H7 (cell line): ENCODE measurements around the gene SORCS1. TPM values are rescaled to one million over a fixed set of nuclear protein-coding genes. Genes with fewer than 3 reads are reported as not detected.

Experiments used
- DNase-seq: peaks from one replicate; pipeline ENCODE4 v3.0.0; 2012
- H3K27me3 ChIP-seq: 2 replicates; pipeline ENCODE4 v1.6.0; 2011; ENCODE audit warnings: mild to moderate bottlenecking, low read length; ENCODE audit not compliant: control insufficient read depth, insufficient read depth
- H3K36me3 ChIP-seq: replicated peaks from 2 replicates; pipeline ENCODE4 v1.5.1; 2011; ENCODE audit warnings: low read length; ENCODE audit not compliant: control insufficient read depth, insufficient read depth
- H3K4me3 ChIP-seq: 2 replicates; pipeline ENCODE4 v1.5.1; 2011; ENCODE audit warnings: low read depth, mild to moderate bottlenecking, control low read depth, low read length, moderate library complexity; ENCODE audit not compliant: insufficient read depth
- total RNA-seq: library from RNA; depleted of rRNA; stranded (reverse); fragments of >200 nt; shearing (Covaris generic); gene quantifications from 2 replicates; pipeline ENCODE4 v1.2.3, GENCODE V29; 2014

Gene SORCS1
- total RNA-seq, 1 experiment from 2014 or later = 1.3 TPM

GRCh38 chr10:106614293-106614692 is 550.2 kb downstream of the SORCS1 start:
- H3K4me3 ChIP-seq = no peak overlapping the region
- peaks cover 40% of the 10 kb centered on the region for H3K27me3 ChIP-seq
- DNase-seq = no peak
- no peaks in the 10 kb centered on the region for H3K36me3 ChIP-seq

DNA sequence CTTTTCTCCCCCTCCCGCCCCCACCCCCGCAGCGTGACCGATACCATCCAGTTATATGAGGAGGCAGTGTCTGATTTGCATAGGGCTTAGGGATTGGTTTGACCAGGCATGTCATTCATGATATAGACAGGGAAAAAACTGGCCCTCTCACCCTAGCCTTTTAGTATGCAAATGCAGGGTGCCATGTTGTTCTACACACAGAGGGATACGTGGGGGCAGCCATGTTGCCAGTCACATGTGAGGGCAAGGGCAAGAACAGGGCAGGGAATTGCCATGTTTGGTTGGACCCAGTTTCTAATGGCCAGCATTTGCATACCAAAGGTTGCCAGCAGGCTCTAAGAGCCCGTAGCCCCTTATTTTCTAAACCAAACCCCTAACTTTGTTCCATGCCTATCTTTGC is 552.1 kb downstream of the SORCS1 start:
- H3K27me3 ChIP-seq = peaks cover 35% of the 10 kb centered on the region
- H3K36me3 ChIP-seq = no peaks in the 10 kb centered on the region
- DNase-seq = no peak
- no peak overlapping the region for H3K4me3 ChIP-seq

GRCh38 chr10:106609470-106610266 is 554.8 kb downstream of the SORCS1 start:
- peaks cover 20% of the 10 kb centered on the region for H3K27me3 ChIP-seq
- no peak overlapping the region for H3K4me3 ChIP-seq
- no peaks in the 10 kb centered on the region for H3K36me3 ChIP-seq
- DNase-seq = peak; percentile 64

DNA sequence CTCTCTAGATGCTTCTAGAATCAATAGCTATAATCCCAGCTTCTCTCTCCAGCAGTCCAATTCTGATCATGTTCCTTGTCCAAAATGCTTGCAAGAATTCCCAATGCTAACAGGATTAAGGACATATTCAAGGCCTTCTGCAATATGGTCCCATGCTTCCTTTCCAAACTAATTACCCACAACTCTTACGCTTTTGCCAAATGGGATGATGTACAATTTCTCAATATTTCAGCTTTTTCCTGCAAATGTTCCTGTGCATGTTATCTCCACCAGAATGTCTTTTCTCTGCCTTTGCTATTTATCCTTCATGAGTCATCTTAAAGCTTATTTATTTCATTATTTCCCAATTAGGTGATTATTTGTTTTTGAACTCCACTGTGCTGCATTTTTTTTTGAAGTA is 556.4 kb downstream of the SORCS1 start:
- Histone ChIP-seq H3K4me3 (no peak overlapping the region), H3K27me3 (peaks cover 4% of the 10 kb centered on the region; the same call in 1 of the 2 replicates), H3K36me3 (no peaks in the 10 kb centered on the region)
- DNase-seq = no peak

GRCh38 chr10:106595281-106595680 is 569.2 kb downstream of the SORCS1 start:
- no peak for DNase-seq
- Histone ChIP-seq H3K27me3 (no peaks in the 10 kb centered on the region), H3K4me3 (no peak overlapping the region), H3K36me3 (no peaks in the 10 kb centered on the region)

GRCh38 chr10:106593876-106594275 is 570.6 kb downstream of the SORCS1 start:
- H3K4me3 ChIP-seq = no peak overlapping the region
- no peaks in the 10 kb centered on the region for H3K36me3 ChIP-seq
- H3K27me3 ChIP-seq = no peaks in the 10 kb centered on the region
- DNase-seq = no peak

GRCh38 chr10:106592396-106592795 is 572.1 kb downstream of the SORCS1 start:
- DNase-seq = no peak
- Histone ChIP-seq H3K27me3 (no peaks in the 10 kb centered on the region), H3K36me3 (no peaks in the 10 kb centered on the region), H3K4me3 (no peak overlapping the region)

GRCh38 chr10:106582291-106582690 is 582.2 kb downstream of the SORCS1 start:
- DNase-seq = peak; percentile 7

DNA sequence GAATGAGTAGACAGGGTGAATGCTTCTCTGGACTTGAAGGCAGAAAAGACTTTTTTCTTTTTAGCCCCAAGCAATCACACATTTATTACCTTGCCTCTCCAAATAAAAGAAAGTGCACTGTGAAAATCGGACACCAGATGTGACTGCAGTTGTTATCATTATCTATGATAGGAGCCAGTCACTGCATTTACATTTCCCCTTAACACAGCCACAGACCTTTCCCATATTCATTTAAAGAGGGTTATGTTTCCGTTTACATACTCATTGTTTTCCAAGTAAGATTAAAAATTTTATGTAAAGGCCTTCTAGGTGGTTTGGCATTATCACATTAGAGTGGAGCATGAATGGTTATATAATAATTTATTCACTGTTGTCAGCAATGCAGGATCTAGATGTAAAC is 586.8 kb downstream of the SORCS1 start:
- DNase-seq = no peak
- Histone ChIP-seq H3K27me3 (no peaks in the 10 kb centered on the region), H3K4me3 (no peak overlapping the region), H3K36me3 (no peaks in the 10 kb centered on the region)

More at GRCh38 chr10:106582291-106582690, 582.2 kb downstream of the SORCS1 start:
- H3K27me3 ChIP-seq = no peaks in the 10 kb centered on the region
- H3K36me3 ChIP-seq = no peaks in the 10 kb centered on the region
- no peak overlapping the region for H3K4me3 ChIP-seq

DNA sequence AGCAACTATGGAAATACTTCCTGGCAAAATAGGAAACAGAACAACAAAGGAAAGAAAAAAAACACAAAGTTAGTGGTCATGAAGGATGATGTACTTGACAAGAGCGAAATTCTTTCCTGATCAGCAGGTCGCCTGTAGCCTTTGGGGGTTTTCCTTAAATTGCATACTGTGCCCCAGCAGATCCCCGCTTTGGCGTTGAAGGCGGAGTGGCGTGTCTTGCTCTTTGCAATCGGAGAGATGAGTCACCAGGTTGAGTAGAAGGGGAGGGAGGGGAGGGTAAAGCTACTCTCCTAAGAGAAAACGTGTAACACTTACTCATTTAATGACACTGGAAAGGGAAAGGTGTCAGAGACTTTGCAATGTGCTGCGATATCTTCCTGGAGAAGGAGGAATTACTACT is 587.2 kb downstream of the SORCS1 start:
- no peak overlapping the region for H3K4me3 ChIP-seq
- H3K27me3 ChIP-seq = no peaks in the 10 kb centered on the region
- no peaks in the 10 kb centered on the region for H3K36me3 ChIP-seq
- DNase-seq = peak; percentile 30

DNA sequence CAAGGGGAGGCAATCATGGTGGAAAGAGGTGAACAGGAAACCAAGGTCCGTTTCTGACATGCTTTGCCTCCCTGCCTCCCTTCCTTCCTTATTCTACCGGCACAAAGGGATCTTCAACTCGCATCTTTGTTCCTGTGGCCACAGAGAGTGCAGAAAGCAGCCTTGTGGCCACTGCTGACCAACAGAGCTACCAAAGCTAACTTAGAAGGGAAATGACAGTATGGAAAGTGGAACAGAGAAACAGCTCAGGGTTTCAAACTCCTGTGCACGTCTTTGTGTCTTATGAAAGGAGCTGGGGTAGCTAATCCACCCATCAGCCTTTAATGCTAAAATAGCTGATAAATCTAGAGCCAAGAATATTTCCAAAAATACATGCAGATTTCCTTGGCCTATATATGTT is 588.0 kb downstream of the SORCS1 start:
- H3K36me3 ChIP-seq = no peaks in the 10 kb centered on the region
- no peaks in the 10 kb centered on the region for H3K27me3 ChIP-seq
- H3K4me3 ChIP-seq = no peak overlapping the region
- DNase-seq = no peak

DNA sequence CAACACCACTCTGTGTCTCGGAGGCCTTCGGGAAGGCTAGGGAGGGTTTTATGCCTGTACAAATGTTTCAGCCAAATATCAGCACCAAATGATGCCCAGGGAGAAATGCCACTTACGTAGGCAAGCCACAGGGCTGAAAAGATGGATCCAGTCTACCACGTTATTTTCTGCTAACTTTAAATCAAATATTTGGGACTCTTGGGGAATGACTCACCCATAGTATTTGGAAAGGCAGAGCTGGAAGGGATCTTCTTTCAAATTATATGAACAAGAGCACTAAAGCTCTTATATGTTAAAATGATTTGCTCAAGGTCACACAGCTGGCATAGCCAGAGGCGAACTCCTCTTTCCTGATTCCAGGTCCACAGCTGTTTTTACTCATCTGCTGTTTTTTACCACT is 591.4 kb downstream of the SORCS1 start:
- Histone ChIP-seq H3K36me3 (no peaks in the 10 kb centered on the region), H3K27me3 (no peaks in the 10 kb centered on the region), H3K4me3 (no peak overlapping the region)
- DNase-seq = no peak

DNA sequence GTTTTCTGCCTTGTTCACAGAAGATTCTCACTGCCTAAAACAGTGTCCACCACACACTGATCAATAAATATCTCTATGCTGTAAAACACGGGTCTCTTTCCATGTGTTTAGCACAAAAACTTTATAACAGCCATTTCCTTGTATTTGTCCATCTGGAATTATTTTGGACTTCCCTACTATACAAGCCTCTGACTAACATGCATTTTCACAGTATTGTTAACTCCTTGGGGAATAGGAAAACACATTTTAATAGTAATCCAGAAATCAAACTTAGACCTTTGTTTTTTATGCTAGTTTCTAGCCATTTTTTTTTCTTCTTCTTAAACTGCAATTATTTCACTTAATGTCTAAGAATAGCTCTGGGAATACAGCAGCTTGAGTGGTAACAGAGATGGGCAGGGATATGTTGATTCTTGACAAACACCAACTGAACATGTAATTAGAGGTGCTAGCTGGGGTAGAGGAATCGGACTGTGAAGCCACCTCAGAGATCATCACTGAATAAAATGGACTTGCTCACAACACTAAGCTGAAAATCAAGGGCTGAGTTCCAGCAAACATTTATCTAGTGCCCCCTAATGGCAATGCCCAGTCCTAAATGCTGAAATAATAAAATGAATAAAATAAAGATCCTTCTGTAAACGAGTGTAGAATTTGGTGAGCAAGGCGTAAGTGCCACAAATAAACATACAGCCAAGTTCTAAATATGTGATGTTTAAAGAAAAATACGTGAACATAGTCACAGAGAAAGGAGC is 593.1 kb downstream of the SORCS1 start:
- Histone ChIP-seq H3K27me3 (no peaks in the 10 kb centered on the region), H3K36me3 (no peaks in the 10 kb centered on the region), H3K4me3 (no peak overlapping the region)
- DNase-seq = peak; percentile 6

DNA sequence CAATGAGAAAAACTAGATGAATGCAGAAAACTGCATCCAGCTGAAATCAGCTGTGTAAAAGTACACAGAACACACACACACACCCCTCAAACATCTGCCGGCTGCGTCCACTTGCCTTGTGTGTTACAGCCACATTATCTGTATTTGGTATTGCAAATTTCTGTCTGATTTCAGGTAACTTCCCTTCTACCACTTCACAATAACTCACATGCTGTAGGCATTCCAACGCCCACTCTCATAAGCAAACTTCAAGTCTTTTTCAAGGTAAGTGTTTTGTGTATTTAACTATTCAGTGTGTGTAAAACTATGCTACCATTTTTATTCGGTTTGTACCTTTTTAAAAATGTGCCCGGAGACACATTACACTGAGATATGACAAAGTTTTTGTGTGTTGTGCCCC is 594.2 kb downstream of the SORCS1 start:
- DNase-seq = no peak

DNA sequence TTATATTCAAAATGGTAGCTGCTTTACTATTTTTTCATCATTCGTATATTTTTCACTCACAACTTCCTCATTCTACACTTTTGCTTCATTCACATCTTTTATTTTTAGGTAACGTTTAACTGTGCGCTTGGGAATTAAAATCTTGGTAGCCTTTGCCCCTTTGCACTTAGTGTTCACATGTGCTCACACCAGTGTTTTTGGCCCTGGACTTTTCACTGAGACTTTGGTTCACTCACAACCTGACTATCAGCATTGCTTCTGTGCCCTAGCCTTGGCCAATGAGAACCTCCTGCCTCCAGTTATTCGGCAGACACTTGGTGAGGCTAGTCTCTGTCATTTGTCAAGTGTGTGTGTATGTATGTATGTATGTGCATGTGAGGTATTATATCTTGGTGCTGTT is 596.9 kb downstream of the SORCS1 start:
- DNase-seq = no peak
- Histone ChIP-seq H3K27me3 (no peaks in the 10 kb centered on the region), H3K4me3 (no peak overlapping the region), H3K36me3 (no peaks in the 10 kb centered on the region)

More for the DNA sequence above, 594.2 kb downstream of the SORCS1 start:
- H3K4me3 ChIP-seq = no peak overlapping the region
- no peaks in the 10 kb centered on the region for H3K36me3 ChIP-seq
- H3K27me3 ChIP-seq = no peaks in the 10 kb centered on the region
